GM19023 (cell line): ENCODE results near the gene PLA2G2A.

ENCODE experiments used
- ATAC-seq: cut with Tn5 transposase; IDR thresholded peaks from one replicate; pipeline ENCODE4 v1.9.1; 2021; ENCODE audit warnings: mild to moderate bottlenecking, moderate library complexity; ENCODE audit not compliant: unreplicated experiment

Gene PLA2G2A

GRCh38 chr1:19974822-19975416 lies 4.5 kb downstream of the PLA2G2A start:
- ATAC-seq = no peak

- no peak for ATAC-seq
Observed at GRCh38 chr1:19973616-19974015, 5.8 kb downstream of the PLA2G2A start.

GRCh38 chr1:19971664-19972063 lies 7.8 kb downstream of the PLA2G2A start:
- no peak for ATAC-seq

- ATAC-seq = no peak
Observed at GRCh38 chr1:19969898-19970660, 9.3 kb downstream of the PLA2G2A start.

- no peak for ATAC-seq
Observed at GRCh38 chr1:19967808-19968207, 11.6 kb downstream of the PLA2G2A start.

GRCh38 chr1:19964542-19964941 lies 14.9 kb downstream of the PLA2G2A start:
- no peak for ATAC-seq

- no peak for ATAC-seq
Observed at GRCh38 chr1:19963636-19964035, 15.8 kb downstream of the PLA2G2A start.

GRCh38 chr1:19960591-19960990 lies 18.8 kb downstream of the PLA2G2A start:
- no peak for ATAC-seq

- no peak for ATAC-seq
Observed at GRCh38 chr1:19957779-19958178, 21.6 kb downstream of the PLA2G2A start.

- no peak for ATAC-seq
Observed at GRCh38 chr1:19955534-19956170, 23.8 kb downstream of the PLA2G2A start.

GRCh38 chr1:19954059-19954458 lies 25.4 kb downstream of the PLA2G2A start:
- no peak for ATAC-seq

GRCh38 chr1:19949016-19949415 lies 30.4 kb downstream of the PLA2G2A start:
- no peak for ATAC-seq

GRCh38 chr1:19946971-19947370 lies 32.4 kb downstream of the PLA2G2A start:
- ATAC-seq = no peak

- no peak for ATAC-seq
Observed at GRCh38 chr1:19946331-19946751, 33.1 kb downstream of the PLA2G2A start.

GRCh38 chr1:19945914-19946313 lies 33.5 kb downstream of the PLA2G2A start:
- ATAC-seq = no peak

GRCh38 chr1:19942657-19943056 lies 36.8 kb downstream of the PLA2G2A start:
- ATAC-seq = no peak

GRCh38 chr1:19942088-19942487 lies 37.3 kb downstream of the PLA2G2A start:
- no peak for ATAC-seq

- ATAC-seq = no peak
Observed at GRCh38 chr1:19941206-19941568, 38.2 kb downstream of the PLA2G2A start.

GRCh38 chr1:19940486-19941205 lies 38.8 kb downstream of the PLA2G2A start:
- ATAC-seq = no peak

- no peak for ATAC-seq
Observed at GRCh38 chr1:19938472-19938871, 40.9 kb downstream of the PLA2G2A start.

- no peak for ATAC-seq
Observed at GRCh38 chr1:19936061-19936750, 43.2 kb downstream of the PLA2G2A start.
